ENCODE results near the gene DGCR6L. TPM values are rescaled to one million over a fixed set of nuclear protein-coding genes. Genes with fewer than 3 reads are reported as not detected.
"Not testable (repeated sequence)": the region's sequence is repeated elsewhere in the genome, so short reads cannot be mapped to it uniquely, and the experiment has no call there.

DGCR6L gene
- total RNA-seq, 1 experiment from 2014 or later: 38.6 TPM

DNA sequence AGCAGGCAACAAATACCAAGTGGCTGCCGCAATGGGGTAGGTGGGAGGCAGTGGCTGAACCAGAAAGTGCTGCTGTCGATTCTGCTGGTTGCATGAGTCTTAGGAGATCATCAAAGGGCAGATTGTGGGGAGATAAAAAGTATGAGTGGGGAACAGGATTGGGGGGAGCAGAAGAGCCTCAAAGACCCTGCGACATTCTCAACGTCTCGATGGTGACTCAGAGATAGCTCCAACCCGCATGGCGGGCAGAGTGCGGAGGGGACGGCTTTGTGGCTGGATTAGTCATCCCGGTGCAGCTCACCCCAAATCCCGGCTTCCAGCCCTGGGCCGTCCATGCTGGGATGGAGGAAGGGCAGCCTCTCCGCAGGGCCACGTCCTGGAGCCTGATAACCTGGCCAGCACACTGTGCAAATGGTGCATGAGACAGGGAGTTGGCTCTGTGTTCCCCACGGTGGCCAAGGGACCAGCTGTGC is 40.2 kb downstream of the DGCR6L start:
- Histone ChIP-seq H4K8ac (replicated peaks; ENCODE audit: insufficient read length, low read depth, low read length) (no peak overlapping the region), H3K23me2 (ENCODE audit: insufficient read length, low read depth, low read length, poor library complexity, severe bottlenecking) (no peaks in the 10 kb centered on the region), H3K18ac (ENCODE audit: insufficient read length, low read depth, low read length) (no peak overlapping the region), H3K23ac (ENCODE audit: insufficient read length, low read depth, low read length) (no peak overlapping the region), H2BK20ac (ENCODE audit: low read depth, low read length, poor library complexity, severe bottlenecking) (no peak overlapping the region), H2BK5ac (ENCODE audit: insufficient read length, low read length) (no peak overlapping the region), H3T11ph (ENCODE audit: low read length) (no peak overlapping the region), H3K56ac (ENCODE audit: insufficient read length, low read depth, low read length) (no peak overlapping the region), H2AK5ac (ENCODE audit: insufficient read length, low read length) (no peak overlapping the region), H3K79me2 (ENCODE audit: insufficient read depth, low read length) (no peaks in the 10 kb centered on the region), H3K9me3 (ENCODE audit: control insufficient read depth, low read depth, low read length) (no peaks in the 10 kb centered on the region), H3K4me1 (ENCODE audit: insufficient read depth, low read length) (no peaks in the 10 kb centered on the region), H2BK15ac (ENCODE audit: low read depth, low read length) (no peak overlapping the region), H2AFZ (ENCODE audit: low read length) (no peak overlapping the region), H3K4ac (ENCODE audit: low read depth, low read length) (no peak overlapping the region), H4K91ac (ENCODE audit: insufficient read length, low read depth, low read length) (no peak overlapping the region), H3K27me3 (ENCODE audit: insufficient read depth, low read length) (no peaks in the 10 kb centered on the region), H3K79me1 (ENCODE audit: insufficient read depth, low read depth, low read length, poor library complexity, severe bottlenecking) (no peaks in the 10 kb centered on the region), H4K5ac (ENCODE audit: insufficient read length, low read depth, low read length) (no peak overlapping the region), H2BK120ac (ENCODE audit: low read depth, low read length, poor library complexity, severe bottlenecking) (no peak overlapping the region), H2BK12ac (ENCODE audit: insufficient read length, low read depth, low read length) (no peak overlapping the region), H4K20me1 (ENCODE audit: control insufficient read depth, insufficient read depth, insufficient read length) (no peaks in the 10 kb centered on the region), H3K27ac (ENCODE audit: insufficient read length, low read depth, low read length) (no peak overlapping the region), H3K14ac (ENCODE audit: insufficient read depth, low read length) (no peak overlapping the region), H3K9ac (ENCODE audit: extremely low read depth, insufficient read length, low read length) (no peak overlapping the region), H3K4me2 (ENCODE audit: insufficient read depth, insufficient read length, low read length) (no peak overlapping the region)
- no CpG with 5 or more reads among the region's 15 CpGs for WGBS (ENCODE audit: extremely low coverage, insufficient read length, low lambda C conversion rate)
- Mint-ChIP-seq H3K9me3 (no peaks in the 10 kb centered on the region), H3K27me3 (ENCODE audit: low read depth) (no peaks in the 10 kb centered on the region; the same call in 1 of the 2 replicates), H3K36me3 (ENCODE audit: insufficient read depth in 1 of 3, low read depth in 3 of 3) (no peaks in the 10 kb centered on the region), H3K27ac (no peak overlapping the region), H3K4me3 (no peak overlapping the region), H3K4me1 (peaks cover 11 to 22% of the 10 kb centered on the region in 2 experiments)
- TF ChIP-seq, protein P1, sequence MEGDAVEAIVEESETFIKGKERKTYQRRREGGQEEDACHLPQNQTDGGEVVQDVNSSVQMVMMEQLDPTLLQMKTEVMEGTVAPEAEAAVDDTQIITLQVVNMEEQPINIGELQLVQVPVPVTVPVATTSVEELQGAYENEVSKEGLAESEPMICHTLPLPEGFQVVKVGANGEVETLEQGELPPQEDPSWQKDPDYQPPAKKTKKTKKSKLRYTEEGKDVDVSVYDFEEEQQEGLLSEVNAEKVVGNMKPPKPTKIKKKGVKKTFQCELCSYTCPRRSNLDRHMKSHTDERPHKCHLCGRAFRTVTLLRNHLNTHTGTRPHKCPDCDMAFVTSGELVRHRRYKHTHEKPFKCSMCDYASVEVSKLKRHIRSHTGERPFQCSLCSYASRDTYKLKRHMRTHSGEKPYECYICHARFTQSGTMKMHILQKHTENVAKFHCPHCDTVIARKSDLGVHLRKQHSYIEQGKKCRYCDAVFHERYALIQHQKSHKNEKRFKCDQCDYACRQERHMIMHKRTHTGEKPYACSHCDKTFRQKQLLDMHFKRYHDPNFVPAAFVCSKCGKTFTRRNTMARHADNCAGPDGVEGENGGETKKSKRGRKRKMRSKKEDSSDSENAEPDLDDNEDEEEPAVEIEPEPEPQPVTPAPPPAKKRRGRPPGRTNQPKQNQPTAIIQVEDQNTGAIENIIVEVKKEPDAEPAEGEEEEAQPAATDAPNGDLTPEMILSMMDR (conservative IDR thresholded peaks at IDR 0.05): no peak
- DNase-seq: no peak

DNA sequence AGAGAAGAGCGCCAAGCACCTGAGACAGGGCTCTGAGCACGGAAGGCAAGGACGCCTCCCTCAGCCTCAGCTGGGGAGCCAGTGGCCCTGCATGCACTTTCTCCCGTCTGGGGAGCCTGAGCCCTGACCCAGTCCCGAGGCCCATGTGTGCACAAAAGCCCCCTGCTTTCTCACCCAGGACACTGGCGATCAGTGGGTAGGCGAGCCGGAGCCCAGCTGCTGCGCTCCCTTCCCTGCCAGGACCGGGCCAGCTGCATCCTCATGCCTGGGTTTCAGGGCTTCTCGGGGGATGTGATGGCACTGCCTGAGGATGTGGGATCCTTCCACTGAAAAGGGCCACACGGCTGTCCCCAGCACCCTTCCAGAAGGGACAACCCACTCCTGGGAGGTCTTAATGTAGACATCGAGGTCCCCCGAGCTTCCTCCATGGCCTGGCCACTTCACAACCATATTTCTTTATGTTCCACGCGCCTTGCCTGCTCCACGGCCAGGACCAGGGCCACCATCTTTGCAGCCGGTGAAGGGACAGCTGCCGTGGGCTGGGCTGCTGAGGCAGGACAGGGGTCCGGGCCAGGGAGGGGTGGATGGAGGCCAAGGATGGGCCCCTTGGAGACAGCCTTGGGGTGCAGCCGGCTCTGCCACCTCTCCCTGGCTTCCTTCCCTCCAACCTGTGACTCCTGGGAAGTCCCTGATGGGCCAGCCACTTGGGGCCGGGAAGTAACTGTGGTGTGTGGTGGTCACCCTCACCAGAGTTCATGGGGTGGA is 41.0 kb downstream of the DGCR6L start:
- H3K4ac ChIP-seq (ENCODE audit: low read depth, low read length); H3K79me2 ChIP-seq (ENCODE audit: insufficient read depth, low read length); H2BK20ac ChIP-seq (ENCODE audit: low read depth, low read length, poor library complexity, severe bottlenecking); H2AFZ ChIP-seq (ENCODE audit: low read length); H3K18ac ChIP-seq (ENCODE audit: insufficient read length, low read depth, low read length); H3K4me1 ChIP-seq (ENCODE audit: insufficient read depth, low read length); H3K9me3 ChIP-seq (ENCODE audit: control insufficient read depth, low read depth, low read length); H3K56ac ChIP-seq (ENCODE audit: insufficient read length, low read depth, low read length); H2BK5ac ChIP-seq (ENCODE audit: insufficient read length, low read length); H3K27ac ChIP-seq (ENCODE audit: insufficient read length, low read depth, low read length); H4K5ac ChIP-seq (ENCODE audit: insufficient read length, low read depth, low read length); H3K27me3 Mint-ChIP-seq (ENCODE audit: low read depth); H3K4me2 ChIP-seq (ENCODE audit: insufficient read depth, insufficient read length, low read length); H4K91ac ChIP-seq (ENCODE audit: insufficient read length, low read depth, low read length); H4K20me1 ChIP-seq (ENCODE audit: control insufficient read depth, insufficient read depth, insufficient read length); H3K14ac ChIP-seq (ENCODE audit: insufficient read depth, low read length); H4K8ac ChIP-seq (replicated peaks; ENCODE audit: insufficient read length, low read depth, low read length); H3K9me3 Mint-ChIP-seq; H2BK120ac ChIP-seq (ENCODE audit: low read depth, low read length, poor library complexity, severe bottlenecking); H3T11ph ChIP-seq (ENCODE audit: low read length); H3K23me2 ChIP-seq (ENCODE audit: insufficient read length, low read depth, low read length, poor library complexity, severe bottlenecking); H3K27me3 ChIP-seq (ENCODE audit: insufficient read depth, low read length); H3K27ac Mint-ChIP-seq; H3K79me1 ChIP-seq (ENCODE audit: insufficient read depth, low read depth, low read length, poor library complexity, severe bottlenecking); DNase-seq; H2BK15ac ChIP-seq (ENCODE audit: low read depth, low read length); H2AK5ac ChIP-seq (ENCODE audit: insufficient read length, low read length); H3K9ac ChIP-seq (ENCODE audit: extremely low read depth, insufficient read length, low read length); H3K23ac ChIP-seq (ENCODE audit: insufficient read length, low read depth, low read length); H3K4me3 Mint-ChIP-seq; H2BK12ac ChIP-seq (ENCODE audit: insufficient read length, low read depth, low read length); H3K36me3 Mint-ChIP-seq (ENCODE audit: insufficient read depth in 1 of 3, low read depth in 3 of 3): not testable (repeated sequence)
- no CpG with 5 or more reads among the region's 22 CpGs for WGBS (ENCODE audit: extremely low coverage, insufficient read length, low lambda C conversion rate)
- peaks cover 11 to 26% of the 10 kb centered on the region in 2 experiments for H3K4me1 Mint-ChIP-seq

All from H9 (cell line).